HTR-8/SVneo (cell line): ENCODE results near the gene PYCARD.

ENCODE experiments used
- DNase-seq: peaks from one replicate; pipeline ENCODE4 v3.0.0; 2011; ENCODE audit warnings: low spot score, mixed read lengths; ENCODE audit not compliant: insufficient read length
- FAIRE-seq: peaks from 2 replicates; lab custom pipeline; 2011; peaks lifted over from hg19 to GRCh38; lab: Jason Lieb, UNC

Gene PYCARD

GRCh38 chr16:31168848-31169247, 33.7 kb downstream of the PYCARD start:
- no peak for FAIRE-seq

GRCh38 chr16:31167315-31167714, 35.2 kb downstream of the PYCARD start:
- DNase-seq = no peak
- no peak for FAIRE-seq

More at GRCh38 chr16:31168848-31169247, 33.7 kb downstream of the PYCARD start:
- DNase-seq = no peak

- FAIRE-seq (no peak), DNase-seq (no peak)
Measured at GRCh38 chr16:31157136-31157535, 45.4 kb downstream of the PYCARD start.
